K562 (cell line): ENCODE data around the gene HSD11B1. TPM values are rescaled to one million over a fixed set of nuclear protein-coding genes. Genes with fewer than 3 reads are reported as not detected.
A peak's percentile ranks its signal among the peaks of the same experiment; 100 is the strongest.

Experiments
- ATAC-seq: fragments of 200-7000 bp; cut with Tn5 transposase; 3 replicates; pipeline ENCODE4 v1.9.1; 2020; ENCODE audit warnings: moderate library complexity
- BruUV-seq: library from RNA; stranded (reverse); fragments of 400-500 nt; replicated peaks from 2 replicates; lab custom pipeline; 2021; lab: Mats Ljungman, UMichigan
- CTCF ChIA-PET: fragments of 300-600 bp; formaldehyde crosslinking; extraction: SDS; loops from one replicate; lab custom pipeline; 2021; ENCODE audit warnings: low intra/inter-chr PET ratio; lab: Yijun Ruan, JAX
- POLR2A ChIA-PET: fragments of 300-600, 350-650 bp; sonication (Branson Sonifier 250); formaldehyde crosslinking; extraction: SDS; loops from one replicate; lab custom pipeline; 2021; ENCODE audit warnings: antibody characterized with exemption, inconsistent platforms; lab: Yijun Ruan, JAX
- DNase-seq, 4 experiments: peaks; one replicate each; pipeline versions ENCODE4 v3.0.0 to v3.0.0-alpha.2; 2011 to 2018; ENCODE audit warnings: low spot score in 3 of 4, mixed read lengths in 3 of 4; ENCODE audit errors: extremely low read depth in 1 of 4
- FAIRE-seq: peaks from 2 replicates; lab custom pipeline; 2011; peaks lifted over from hg19 to GRCh38; lab: Jason Lieb, UNC
- H2AFZ ChIP-seq: 2 replicates; pipeline ENCODE4 v1.6.0; 2011; ENCODE audit warnings: low read depth, low read length, control low read depth, inconsistent platforms
- H3K27ac ChIP-seq: fragments of 200-600 bp; 3 replicates; pipeline ENCODE4 v1.8.0; 2011; ENCODE audit warnings: low read depth, mild to moderate bottlenecking, control low read depth, inconsistent platforms, low read length, moderate library complexity, mixed read lengths; ENCODE audit errors: extremely low read depth
- H3K27me3 ChIP-seq, 2 experiments: fragments of 300-600 bp in 1 of 2; 2 replicates in 1 of 2; 3 replicates in 1 of 2; pipeline versions ENCODE4 v1.6.0 to v1.8.0; 2011; ENCODE audit warnings: inconsistent platforms in 2 of 2, low read length in 2 of 2, mild to moderate bottlenecking in 1 of 2, mixed read lengths in 1 of 2, moderate library complexity in 1 of 2; ENCODE audit not compliant: control insufficient read depth in 2 of 2, insufficient read depth in 2 of 2
- H3K36me3 ChIP-seq: fragments of 300-600 bp; 3 replicates; pipeline ENCODE4 v1.8.0; 2011; ENCODE audit warnings: mild to moderate bottlenecking, low read length, inconsistent platforms; ENCODE audit not compliant: control insufficient read depth, insufficient read depth
- H3K4me1 ChIP-seq, 2 experiments: fragments of 200-600 bp in 1 of 2; replicated peaks in 1 of 2; 2 replicates in 1 of 2; 3 replicates in 1 of 2; pipeline versions ENCODE4 v1.5.1 to v1.8.0; 2011; ENCODE audit warnings: inconsistent platforms in 2 of 2, low read length in 2 of 2, mild to moderate bottlenecking in 1 of 2, mixed read lengths in 1 of 2, moderate library complexity in 1 of 2; ENCODE audit not compliant: control insufficient read depth in 2 of 2, insufficient read depth in 2 of 2
- H3K4me2 ChIP-seq: 2 replicates; pipeline ENCODE4 v1.6.1; 2011; ENCODE audit warnings: low read length, control low read depth, inconsistent platforms, mixed read lengths; ENCODE audit not compliant: insufficient read depth
- H3K4me3 ChIP-seq: fragments of 200-600 bp; sonication (generic), shearing (Covaris generic); 2 replicates; pipeline ENCODE4 v1.5.1; 2016; ENCODE audit warnings: control low read depth, inconsistent platforms
- H3K79me2 ChIP-seq: fragments of 200-600 bp; 3 replicates; pipeline ENCODE4 v1.8.0; 2011; ENCODE audit warnings: low read length, inconsistent platforms; ENCODE audit not compliant: control insufficient read depth, insufficient read depth
- H3K9ac ChIP-seq, 2 experiments: 2 replicates each; pipeline versions ENCODE4 v1.6.0 to v1.6.1; 2011; ENCODE audit warnings: low read depth in 2 of 2, low read length in 2 of 2, control low read depth in 1 of 2, inconsistent platforms in 1 of 2, mild to moderate bottlenecking in 1 of 2, mixed read lengths in 1 of 2; ENCODE audit not compliant: insufficient read depth in 1 of 2
- H3K9me1 ChIP-seq: one replicate; pipeline ENCODE4 v1.6.0; 2011; ENCODE audit warnings: inconsistent platforms, mild to moderate bottlenecking, low read length, moderate library complexity; ENCODE audit not compliant: control insufficient read depth, insufficient read depth
- H3K9me3 ChIP-seq: replicated peaks from 2 replicates; pipeline ENCODE4 v1.5.1; 2011; ENCODE audit warnings: low read depth, low read length, inconsistent platforms; ENCODE audit not compliant: control insufficient read depth, insufficient read depth
- H4K20me1 ChIP-seq: replicated peaks from 2 replicates; pipeline ENCODE4 v1.6.1; 2011; ENCODE audit warnings: low read length, inconsistent platforms, mixed read lengths; ENCODE audit not compliant: control insufficient read depth, insufficient read depth
- ARNT ChIP-seq, 2 experiments: fragments of 450-650 bp; IDR thresholded peaks; 2 replicates each; pipeline ENCODE4 v1.6.1; 2016; ENCODE audit warnings: mild to moderate bottlenecking in 1 of 2
- CEBPB ChIP-seq: fragments of 450-650 bp; IDR thresholded peaks from 2 replicates; pipeline ENCODE4 v1.6.1; 2016; ENCODE audit warnings: missing genetic modification characterization, missing compliant biosample characterization
- CREM ChIP-seq: IDR thresholded peaks from 2 replicates; pipeline ENCODE4 v1.6.1; 2014; ENCODE audit warnings: antibody characterized with exemption, low read depth
- FOSL1 ChIP-seq: fragments of 200-800 bp; sonication (Bioruptor generic); conservative IDR thresholded peaks from 2 replicates; pipeline ENCODE4 v1.6.1; 2016; ENCODE audit warnings: missing genetic modification characterization, missing compliant biosample characterization
- GABPA ChIP-seq: fragments of 200-800 bp; sonication (Bioruptor generic); conservative IDR thresholded peaks from 2 replicates; pipeline ENCODE4 v1.6.1; 2016; ENCODE audit warnings: low read depth, missing genetic modification characterization, missing compliant biosample characterization
- KLF13 ChIP-seq: fragments of 450-650 bp; IDR thresholded peaks from 2 replicates; pipeline ENCODE4 v1.6.1; 2016; ENCODE audit warnings: missing genetic modification characterization, low read depth, mild to moderate bottlenecking, missing compliant biosample characterization, moderate library complexity, borderline replicate concordance
- LARP7 ChIP-seq: fragments of 450-650 bp; IDR thresholded peaks from 2 replicates; pipeline ENCODE4 v1.6.1; 2016
- PURB ChIP-seq: sonication (generic); formaldehyde crosslinking; IDR thresholded peaks from 2 replicates; pipeline ENCODE4 v1.9.0; 2021; ENCODE audit warnings: low read depth, mild to moderate bottlenecking, missing genetic modification reagents
- RAD21 ChIP-seq, 2 experiments: fragments of 250-450 bp in 1 of 2; fragments of 450-650 bp in 1 of 2; sonication (Bioruptor Pico) in 1 of 2; formaldehyde crosslinking in 1 of 2; IDR thresholded peaks in 1 of 2; conservative IDR thresholded peaks in 1 of 2; 2 replicates each; pipeline versions ENCODE4 v1.4.0 to v1.8.0; 2020 to 2022; ENCODE audit warnings: mild to moderate bottlenecking in 2 of 2, moderate library complexity in 1 of 2
- ZNF175 ChIP-seq: fragments of 200-800 bp; sonication (Bioruptor generic); IDR thresholded peaks from 2 replicates; pipeline ENCODE4 v1.6.1; 2016; ENCODE audit warnings: low read depth, mild to moderate bottlenecking, missing genetic modification characterization, missing compliant biosample characterization
- ZNF253 ChIP-seq: fragments of 250-450 bp; sonication (Bioruptor Pico); conservative IDR thresholded peaks from 2 replicates; pipeline ENCODE4 v1.6.1; 2021; ENCODE audit warnings: mild to moderate bottlenecking
- ZNF584 ChIP-seq: fragments of 200-800 bp; sonication (Bioruptor generic); IDR thresholded peaks from 2 replicates; pipeline ENCODE4 v1.6.1; 2016; ENCODE audit warnings: low read depth, mild to moderate bottlenecking, missing genetic modification characterization, missing compliant biosample characterization
- ZNF639 ChIP-seq, 2 experiments: fragments of 200-800 bp in 1 of 2; sonication (Bioruptor generic) in 1 of 2; sonication (generic) in 1 of 2; formaldehyde crosslinking in 1 of 2; IDR thresholded peaks in 1 of 2; conservative IDR thresholded peaks in 1 of 2; 2 replicates each; pipeline versions ENCODE4 v1.5.0 to v1.6.1; 2016 to 2020; ENCODE audit warnings: missing compliant biosample characterization in 1 of 2, missing genetic modification characterization in 1 of 2, missing genetic modification reagents in 1 of 2
- ZNF76 ChIP-seq: fragments of 250-450 bp; sonication (Bioruptor Pico); IDR thresholded peaks from 2 replicates; pipeline ENCODE4 v1.4.0; 2020; ENCODE audit warnings: mild to moderate bottlenecking, moderate library complexity, borderline replicate concordance
- WGBS: fragments of 100-300 bp; shearing (Covaris generic); methylation state at CpG from one replicate; pipeline ENCODE4 v1.1.6; 2016; ENCODE audit warnings: low coverage, mixed read lengths; ENCODE audit not compliant: insufficient coverage; ENCODE audit errors: missing lambda C conversion rate; 5-methylcytosine and 5-hydroxymethylcytosine counted together
- in situ Hi-C: fragments of 300-500 bp; cut with MboI; formaldehyde crosslinking; loops from 4 replicates; pipeline ENCODE4 v1.15.0; 2018; ENCODE audit warnings: inconsistent platforms, mixed read lengths
- intact Hi-C: fragments of 100-400 bp; cut with micrococcal nuclease; formaldehyde crosslinking; loops from 2 replicates; pipeline ENCODE4 v1.14.2; 2022
- polyA plus RNA-seq, 8 experiments: library from polyadenylated mRNA; depleted of rRNA in 4 of 8; stranded (reverse) in 5 of 8; unstranded in 3 of 8; fragments of >200 nt; fragmentation: Nextera tagmentation in 2 of 8; fragmentation: Illumina TruSeq in 1 of 8; extraction: Ambion mirVana in 2 of 8; extraction: Trizol in 1 of 8; gene quantifications; 2 replicates each; pipeline versions ENCODE4 v1.2.1 to v1.2.3, GENCODE V29; 2011 to 2014; ENCODE audit warnings: inconsistent platforms in 1 of 8, missing spikeins in 1 of 8
- total RNA-seq, 7 experiments: library from RNA; depleted of rRNA in 6 of 7; stranded (reverse); fragments of >200 nt in 6 of 7; fragmentation: Illumina TruSeq in 2 of 7; extraction: Trizol in 2 of 7; gene quantifications; 2 replicates each; pipeline versions ENCODE4 v1.2.1 to v1.2.3, GENCODE V29; 2011 to 2021; ENCODE audit warnings: low replicate concordance in 1 of 7
- TF ChIP-seq, protein P1 (sequence below): sonication (generic); formaldehyde crosslinking; IDR thresholded peaks from 2 replicates; pipeline ENCODE4 v1.8.1; 2023; ENCODE audit warnings: mild to moderate bottlenecking, missing genetic modification reagents

The HSD11B1 gene
- total and polyA plus RNA-seq, 9 of the 15 experiments (the other 6 are each of a cell fraction or from before 2014, with no cell fraction given) = 0.04 to 0.16 TPM; not detected in 7

GRCh38 chr1:209768354-209768774 lies 63.7 kb downstream of the HSD11B1 start (continued):
- TF ChIP-seq LARP7 (no peak), CEBPB (peak; percentile 83), KLF13 (tag) (no peak), ZNF253 (CRISPR knock-in tag) (no peak), RAD21 (CRISPR knock-in tag; conservative IDR thresholded peaks at IDR 0.05 in 1 of 2, IDR thresholded peaks at IDR 0.05 in 1 of 2) (no peak)
- TF ChIP-seq, protein P1, sequence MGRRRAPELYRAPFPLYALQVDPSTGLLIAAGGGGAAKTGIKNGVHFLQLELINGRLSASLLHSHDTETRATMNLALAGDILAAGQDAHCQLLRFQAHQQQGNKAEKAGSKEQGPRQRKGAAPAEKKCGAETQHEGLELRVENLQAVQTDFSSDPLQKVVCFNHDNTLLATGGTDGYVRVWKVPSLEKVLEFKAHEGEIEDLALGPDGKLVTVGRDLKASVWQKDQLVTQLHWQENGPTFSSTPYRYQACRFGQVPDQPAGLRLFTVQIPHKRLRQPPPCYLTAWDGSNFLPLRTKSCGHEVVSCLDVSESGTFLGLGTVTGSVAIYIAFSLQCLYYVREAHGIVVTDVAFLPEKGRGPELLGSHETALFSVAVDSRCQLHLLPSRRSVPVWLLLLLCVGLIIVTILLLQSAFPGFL (CRISPR knock-in tag) = no peak

- in situ Hi-C loops (no loop called here), intact Hi-C loops (no loop called here)
- 13% methylated on average over 13 of the region's 13 CpGs for WGBS
- Histone ChIP-seq H3K27me3 (peaks cover 3 to 27% of the 10 kb centered on the region in 2 experiments; a peak in 4 of 5 replicates), H4K20me1 (no peaks in the 10 kb centered on the region), H3K36me3 (no peaks in the 10 kb centered on the region), H3K9me1 (no peaks in the 10 kb centered on the region), H3K27ac (no peak overlapping the region), H3K4me3 (no peak overlapping the region), H3K79me2 (no peaks in the 10 kb centered on the region), H3K9me3 (no peaks in the 10 kb centered on the region; the same call in 1 of the 2 replicates), H2AFZ (peak overlapping the region; percentile 61), H3K4me1 (no peaks in the 10 kb centered on the region; a peak in 2 of 5 replicates), H3K9ac (no peak overlapping the region), H3K4me2 (no peak overlapping the region)
- POLR2A ChIA-PET = interaction anchor here (0.5 to 1.5 kb wide), 3 partner anchors 11 to 229 kb away, joined by 3 to 8 read pairs (median 5); partner anchors contain the start of gene TRAF3IP3
- FAIRE-seq = no peak
- no TSS peak for BruUV-seq
- DNase-seq = no peak
- CTCF ChIA-PET = no interaction called here
- peak; percentile 45; the same call in 1 of the 3 replicates for ATAC-seq
- TF ChIP-seq GABPA (tag) (peak; percentile 82), CREM (no peak), ZNF584 (0 out of 2 replicates have a peak, but pooled peaks have one; percentile 22), ZNF76 (CRISPR knock-in tag) (0 out of 2 replicates have a peak, but pooled peaks have one; percentile 57), ZNF175 (CRISPR knock-in tag) (peak; percentile 58; the same call in 1 of the 2 replicates), ZNF639 (CRISPR knock-in tag; conservative IDR thresholded peaks at IDR 0.05 in 1 of 2, IDR thresholded peaks at IDR 0.05 in 1 of 2) (peak in 1 of 2 experiments; percentile 70; a peak in 1 of 4 replicates), FOSL1 (tag) (0 out of 2 replicates have a peak, but pooled peaks have one; percentile 35), PURB (CRISPR knock-in tag) (no peak), ARNT (IDR thresholded peaks at IDR 0.05) (no peak)
Observed at GRCh38 chr1:209769171-209769904, 64.7 kb downstream of the HSD11B1 start.
